HEK293 (cell line): Measurements from ENCODE around the gene GCAT.

ENCODE experiments used
- ATF2 ChIP-seq: fragments of 450-650 bp; formaldehyde crosslinking; IDR thresholded peaks from 2 replicates; pipeline ENCODE4 v1.5.1; 2016; ENCODE audit warnings: missing biosample characterization, missing genetic modification characterization, low read depth
- GLIS2 ChIP-seq: fragments of 450-650 bp; formaldehyde crosslinking; IDR thresholded peaks from 2 replicates; pipeline ENCODE4 v1.5.1; 2016; ENCODE audit warnings: missing biosample characterization, missing genetic modification characterization
- KLF10 ChIP-seq: fragments of 450-650 bp; IDR thresholded peaks from 2 replicates; pipeline ENCODE4 v1.5.1; 2018; ENCODE audit warnings: missing biosample characterization, mild to moderate bottlenecking, missing genetic modification characterization
- SP3 ChIP-seq: fragments of 450-650 bp; formaldehyde crosslinking; IDR thresholded peaks from 2 replicates; pipeline ENCODE4 v1.5.1; 2016; ENCODE audit warnings: missing biosample characterization, missing genetic modification characterization
- WT1 ChIP-seq: fragments of 450-650 bp; formaldehyde crosslinking; IDR thresholded peaks from 2 replicates; pipeline ENCODE4 v1.5.1; 2016; ENCODE audit warnings: missing biosample characterization, missing genetic modification characterization
- YY2 ChIP-seq: fragments of 450-650 bp; formaldehyde crosslinking; IDR thresholded peaks from 2 replicates; pipeline ENCODE4 v1.5.1; 2016; ENCODE audit warnings: missing biosample characterization, missing genetic modification characterization
- ZBTB6 ChIP-seq: fragments of 450-650 bp; formaldehyde crosslinking; IDR thresholded peaks from 2 replicates; pipeline ENCODE4 v1.5.1; 2017; ENCODE audit warnings: missing biosample characterization, missing genetic modification characterization
- ZBTB7A ChIP-seq: fragments of 450-650 bp; formaldehyde crosslinking; IDR thresholded peaks from 2 replicates; pipeline ENCODE4 v1.5.1; 2016; ENCODE audit warnings: low read depth, missing biosample characterization, missing genetic modification characterization
- ZEB2 ChIP-seq: fragments of 450-650 bp; formaldehyde crosslinking; IDR thresholded peaks from 2 replicates; pipeline ENCODE4 v1.5.1; 2016; ENCODE audit warnings: missing biosample characterization, missing genetic modification characterization
- ZFP3 ChIP-seq: fragments of 450-650 bp; formaldehyde crosslinking; IDR thresholded peaks from 2 replicates; pipeline ENCODE4 v1.5.1; 2016; ENCODE audit warnings: low read depth, missing biosample characterization, missing genetic modification characterization
- ZNF112 ChIP-seq: fragments of 450-650 bp; formaldehyde crosslinking; IDR thresholded peaks from 2 replicates; pipeline ENCODE4 v1.5.0; 2017; ENCODE audit warnings: missing biosample characterization, missing genetic modification characterization
- ZNF114 ChIP-seq: fragments of 450-650 bp; formaldehyde crosslinking; IDR thresholded peaks from 2 replicates; pipeline ENCODE4 v1.5.0; 2017; ENCODE audit warnings: missing biosample characterization, missing genetic modification characterization
- ZNF121 ChIP-seq: fragments of 450-650 bp; formaldehyde crosslinking; IDR thresholded peaks from 2 replicates; pipeline ENCODE4 v1.5.1; 2016; ENCODE audit warnings: missing biosample characterization, missing genetic modification characterization
- ZNF473 ChIP-seq: fragments of 450-650 bp; formaldehyde crosslinking; IDR thresholded peaks from 2 replicates; pipeline ENCODE4 v1.5.1; 2017; ENCODE audit warnings: missing biosample characterization, missing genetic modification characterization
- ZNF501 ChIP-seq: fragments of 450-650 bp; formaldehyde crosslinking; IDR thresholded peaks from 2 replicates; pipeline ENCODE4 v1.5.1; 2016; ENCODE audit warnings: missing biosample characterization, missing genetic modification characterization
- ZNF529 ChIP-seq: fragments of 450-650 bp; formaldehyde crosslinking; IDR thresholded peaks from 2 replicates; pipeline ENCODE4 v1.5.1; 2017; ENCODE audit warnings: missing genetic modification characterization, missing biosample characterization; ENCODE audit not compliant: insufficient replicate concordance
- ZNF585B ChIP-seq: fragments of 450-650 bp; formaldehyde crosslinking; IDR thresholded peaks from 2 replicates; pipeline ENCODE4 v1.5.1; 2016; ENCODE audit warnings: missing biosample characterization, missing genetic modification characterization
- ZNF600 ChIP-seq: fragments of 450-650 bp; formaldehyde crosslinking; IDR thresholded peaks from 2 replicates; pipeline ENCODE4 v1.5.1; 2016; ENCODE audit warnings: missing biosample characterization, missing genetic modification characterization
- ZNF792 ChIP-seq: fragments of 450-650 bp; formaldehyde crosslinking; IDR thresholded peaks from 2 replicates; pipeline ENCODE4 v1.5.1; 2016; ENCODE audit warnings: missing biosample characterization, missing genetic modification characterization
- ZNF843 ChIP-seq: fragments of 450-650 bp; formaldehyde crosslinking; IDR thresholded peaks from 2 replicates; pipeline ENCODE4 v1.5.1; 2016; ENCODE audit warnings: missing biosample characterization, missing genetic modification characterization
- TF ChIP-seq, protein P1 (sequence below): fragments of 450-650 bp; formaldehyde crosslinking; IDR thresholded peaks from 2 replicates; pipeline ENCODE4 v1.5.0; 2017; ENCODE audit warnings: missing biosample characterization, missing genetic modification characterization, borderline replicate concordance
- TF ChIP-seq, protein P2 (sequence below): fragments of 450-650 bp; formaldehyde crosslinking; IDR thresholded peaks from 2 replicates; pipeline ENCODE4 v1.5.1; 2017; ENCODE audit warnings: missing biosample characterization, missing genetic modification characterization
- TF ChIP-seq, protein P3 (sequence below): fragments of 450-650 bp; formaldehyde crosslinking; IDR thresholded peaks from 2 replicates; pipeline ENCODE4 v1.5.1; 2017; ENCODE audit warnings: missing biosample characterization, missing genetic modification characterization

The GCAT gene

GRCh38 chr22:37803195-37803638 lies 4.5 kb upstream of the GCAT start (continued):
- TF ChIP-seq, protein P1, sequence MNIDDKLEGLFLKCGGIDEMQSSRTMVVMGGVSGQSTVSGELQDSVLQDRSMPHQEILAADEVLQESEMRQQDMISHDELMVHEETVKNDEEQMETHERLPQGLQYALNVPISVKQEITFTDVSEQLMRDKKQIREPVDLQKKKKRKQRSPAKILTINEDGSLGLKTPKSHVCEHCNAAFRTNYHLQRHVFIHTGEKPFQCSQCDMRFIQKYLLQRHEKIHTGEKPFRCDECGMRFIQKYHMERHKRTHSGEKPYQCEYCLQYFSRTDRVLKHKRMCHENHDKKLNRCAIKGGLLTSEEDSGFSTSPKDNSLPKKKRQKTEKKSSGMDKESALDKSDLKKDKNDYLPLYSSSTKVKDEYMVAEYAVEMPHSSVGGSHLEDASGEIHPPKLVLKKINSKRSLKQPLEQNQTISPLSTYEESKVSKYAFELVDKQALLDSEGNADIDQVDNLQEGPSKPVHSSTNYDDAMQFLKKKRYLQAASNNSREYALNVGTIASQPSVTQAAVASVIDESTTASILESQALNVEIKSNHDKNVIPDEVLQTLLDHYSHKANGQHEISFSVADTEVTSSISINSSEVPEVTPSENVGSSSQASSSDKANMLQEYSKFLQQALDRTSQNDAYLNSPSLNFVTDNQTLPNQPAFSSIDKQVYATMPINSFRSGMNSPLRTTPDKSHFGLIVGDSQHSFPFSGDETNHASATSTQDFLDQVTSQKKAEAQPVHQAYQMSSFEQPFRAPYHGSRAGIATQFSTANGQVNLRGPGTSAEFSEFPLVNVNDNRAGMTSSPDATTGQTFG (tag by site-specific recombination), result no peak
- TF ChIP-seq GLIS2 (peak; percentile 37; the same call in 1 of the 2 replicates), ZEB2 (tag by site-specific recombination) (peak; percentile 51; the same call in 1 of the 2 replicates), ZBTB6 (tag by site-specific recombination) (no peak), ZNF114 (tag by site-specific recombination) (no peak), KLF10 (no peak), ZNF121 (tag by site-specific recombination) (no peak), YY2 (tag by site-specific recombination) (no peak), ZNF501 (tag by site-specific recombination) (no peak), WT1 (tag by site-specific recombination) (peak; percentile 61; the same call in 1 of the 2 replicates), ZNF473 (tag by site-specific recombination) (no peak), ZNF529 (tag by site-specific recombination) (no peak), ZBTB7A (tag by site-specific recombination) (no peak), ZNF585B (tag by site-specific recombination) (no peak), ATF2 (tag by site-specific recombination) (no peak), ZNF600 (tag by site-specific recombination) (no peak), ZNF112 (tag by site-specific recombination) (no peak), ZFP3 (no peak), ZNF792 (no peak), SP3 (tag by site-specific recombination) (no peak), ZNF843 (tag by site-specific recombination) (no peak)
- TF ChIP-seq, protein P2, sequence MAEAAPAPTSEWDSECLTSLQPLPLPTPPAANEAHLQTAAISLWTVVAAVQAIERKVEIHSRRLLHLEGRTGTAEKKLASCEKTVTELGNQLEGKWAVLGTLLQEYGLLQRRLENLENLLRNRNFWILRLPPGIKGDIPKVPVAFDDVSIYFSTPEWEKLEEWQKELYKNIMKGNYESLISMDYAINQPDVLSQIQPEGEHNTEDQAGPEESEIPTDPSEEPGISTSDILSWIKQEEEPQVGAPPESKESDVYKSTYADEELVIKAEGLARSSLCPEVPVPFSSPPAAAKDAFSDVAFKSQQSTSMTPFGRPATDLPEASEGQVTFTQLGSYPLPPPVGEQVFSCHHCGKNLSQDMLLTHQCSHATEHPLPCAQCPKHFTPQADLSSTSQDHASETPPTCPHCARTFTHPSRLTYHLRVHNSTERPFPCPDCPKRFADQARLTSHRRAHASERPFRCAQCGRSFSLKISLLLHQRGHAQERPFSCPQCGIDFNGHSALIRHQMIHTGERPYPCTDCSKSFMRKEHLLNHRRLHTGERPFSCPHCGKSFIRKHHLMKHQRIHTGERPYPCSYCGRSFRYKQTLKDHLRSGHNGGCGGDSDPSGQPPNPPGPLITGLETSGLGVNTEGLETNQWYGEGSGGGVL, result no peak
- TF ChIP-seq, protein P3, sequence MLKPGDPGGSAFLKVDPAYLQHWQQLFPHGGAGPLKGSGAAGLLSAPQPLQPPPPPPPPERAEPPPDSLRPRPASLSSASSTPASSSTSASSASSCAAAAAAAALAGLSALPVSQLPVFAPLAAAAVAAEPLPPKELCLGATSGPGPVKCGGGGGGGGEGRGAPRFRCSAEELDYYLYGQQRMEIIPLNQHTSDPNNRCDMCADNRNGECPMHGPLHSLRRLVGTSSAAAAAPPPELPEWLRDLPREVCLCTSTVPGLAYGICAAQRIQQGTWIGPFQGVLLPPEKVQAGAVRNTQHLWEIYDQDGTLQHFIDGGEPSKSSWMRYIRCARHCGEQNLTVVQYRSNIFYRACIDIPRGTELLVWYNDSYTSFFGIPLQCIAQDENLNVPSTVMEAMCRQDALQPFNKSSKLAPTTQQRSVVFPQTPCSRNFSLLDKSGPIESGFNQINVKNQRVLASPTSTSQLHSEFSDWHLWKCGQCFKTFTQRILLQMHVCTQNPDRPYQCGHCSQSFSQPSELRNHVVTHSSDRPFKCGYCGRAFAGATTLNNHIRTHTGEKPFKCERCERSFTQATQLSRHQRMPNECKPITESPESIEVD (tag by site-specific recombination), result no peak
